Ishikawa (cell line): ENCODE data around the gene SORCS3.
A peak's percentile ranks its signal among the peaks of the same experiment; 100 is the strongest.

ENCODE experiments used
- CEBPB ChIP-seq: IDR thresholded peaks from 2 replicates; pipeline ENCODE4 v1.6.1; 2012
- CREB1 ChIP-seq: IDR thresholded peaks from 2 replicates; pipeline ENCODE4 v1.6.1; 2012; ENCODE audit warnings: low read depth
- EGR1 ChIP-seq: IDR thresholded peaks from 2 replicates; pipeline ENCODE4 v1.6.1; 2012
- EP300 ChIP-seq: IDR thresholded peaks from 2 replicates; pipeline ENCODE4 v1.6.1; 2012; ENCODE audit warnings: borderline replicate concordance
- FOXM1 ChIP-seq: IDR thresholded peaks from 2 replicates; pipeline ENCODE4 v1.6.1; 2012; ENCODE audit warnings: low read depth, borderline replicate concordance
- NFIC ChIP-seq: IDR thresholded peaks from 2 replicates; pipeline ENCODE4 v1.6.1; 2012
- RAD21 ChIP-seq: IDR thresholded peaks from 2 replicates; pipeline ENCODE4 v1.6.1; 2012; ENCODE audit warnings: low read depth
- TAF1 ChIP-seq: IDR thresholded peaks from 2 replicates; pipeline ENCODE4 v1.6.1; 2012; ENCODE audit warnings: low read depth, mild to moderate bottlenecking
- TCF12 ChIP-seq: IDR thresholded peaks from 2 replicates; pipeline ENCODE4 v1.6.1; 2012; ENCODE audit warnings: low read depth
- TEAD4 ChIP-seq: IDR thresholded peaks from 2 replicates; pipeline ENCODE4 v1.6.1; 2012
- USF1 ChIP-seq: IDR thresholded peaks from 2 replicates; pipeline ENCODE4 v1.6.1; 2012
- YY1 ChIP-seq: IDR thresholded peaks from 2 replicates; pipeline ENCODE4 v1.6.1; 2012; ENCODE audit warnings: low read depth
- ZBTB7A ChIP-seq: IDR thresholded peaks from 2 replicates; pipeline ENCODE4 v1.6.1; 2012; ENCODE audit warnings: low read depth
- TF ChIP-seq, protein P1 (sequence below): IDR thresholded peaks from 2 replicates; pipeline ENCODE4 v1.6.1; 2012
- TF ChIP-seq, protein P2 (sequence below): IDR thresholded peaks from 2 replicates; pipeline ENCODE4 v1.6.1; 2012; ENCODE audit warnings: low read depth, mild to moderate bottlenecking

The SORCS3 gene

GRCh38 chr10:104935656-104936055, 294.6 kb downstream of the SORCS3 start:
- TF ChIP-seq EP300 (no peak), FOXM1 (no peak), NFIC (no peak), RAD21 (no peak), EGR1 (no peak), USF1 (no peak), ZBTB7A (no peak), YY1 (no peak)
- TF ChIP-seq, protein P1, sequence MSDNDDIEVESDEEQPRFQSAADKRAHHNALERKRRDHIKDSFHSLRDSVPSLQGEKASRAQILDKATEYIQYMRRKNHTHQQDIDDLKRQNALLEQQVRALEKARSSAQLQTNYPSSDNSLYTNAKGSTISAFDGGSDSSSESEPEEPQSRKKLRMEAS = no peak

- TF ChIP-seq NFIC (0 out of 2 replicates have a peak, but pooled peaks have one; percentile 14), FOXM1 (no peak), TAF1 (no peak), EGR1 (no peak)
Measured at GRCh38 chr10:104937567-104937966, 296.5 kb downstream of the SORCS3 start.

DNA sequence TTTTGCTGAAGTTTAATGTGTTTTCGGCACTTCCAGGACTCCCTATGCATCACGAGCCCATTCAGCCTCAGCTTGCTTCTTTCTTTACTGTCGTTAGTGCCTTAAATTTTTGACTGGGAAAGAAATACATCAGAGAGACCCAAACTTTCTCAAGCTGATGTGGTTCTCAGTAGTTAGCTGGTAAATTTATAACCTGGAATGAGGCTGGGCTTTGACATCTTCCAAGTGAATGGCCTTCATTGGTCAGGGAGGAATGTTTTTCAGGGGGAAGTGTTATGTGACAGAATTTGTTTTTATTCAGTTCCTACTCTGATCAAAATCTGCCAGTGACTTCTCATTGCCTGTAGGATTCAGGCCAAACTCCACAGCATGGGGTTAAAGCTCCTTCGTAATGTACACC, 296.9 kb downstream of the SORCS3 start:
- no peak for TF ChIP-seq YY1
- TF ChIP-seq, protein P2, sequence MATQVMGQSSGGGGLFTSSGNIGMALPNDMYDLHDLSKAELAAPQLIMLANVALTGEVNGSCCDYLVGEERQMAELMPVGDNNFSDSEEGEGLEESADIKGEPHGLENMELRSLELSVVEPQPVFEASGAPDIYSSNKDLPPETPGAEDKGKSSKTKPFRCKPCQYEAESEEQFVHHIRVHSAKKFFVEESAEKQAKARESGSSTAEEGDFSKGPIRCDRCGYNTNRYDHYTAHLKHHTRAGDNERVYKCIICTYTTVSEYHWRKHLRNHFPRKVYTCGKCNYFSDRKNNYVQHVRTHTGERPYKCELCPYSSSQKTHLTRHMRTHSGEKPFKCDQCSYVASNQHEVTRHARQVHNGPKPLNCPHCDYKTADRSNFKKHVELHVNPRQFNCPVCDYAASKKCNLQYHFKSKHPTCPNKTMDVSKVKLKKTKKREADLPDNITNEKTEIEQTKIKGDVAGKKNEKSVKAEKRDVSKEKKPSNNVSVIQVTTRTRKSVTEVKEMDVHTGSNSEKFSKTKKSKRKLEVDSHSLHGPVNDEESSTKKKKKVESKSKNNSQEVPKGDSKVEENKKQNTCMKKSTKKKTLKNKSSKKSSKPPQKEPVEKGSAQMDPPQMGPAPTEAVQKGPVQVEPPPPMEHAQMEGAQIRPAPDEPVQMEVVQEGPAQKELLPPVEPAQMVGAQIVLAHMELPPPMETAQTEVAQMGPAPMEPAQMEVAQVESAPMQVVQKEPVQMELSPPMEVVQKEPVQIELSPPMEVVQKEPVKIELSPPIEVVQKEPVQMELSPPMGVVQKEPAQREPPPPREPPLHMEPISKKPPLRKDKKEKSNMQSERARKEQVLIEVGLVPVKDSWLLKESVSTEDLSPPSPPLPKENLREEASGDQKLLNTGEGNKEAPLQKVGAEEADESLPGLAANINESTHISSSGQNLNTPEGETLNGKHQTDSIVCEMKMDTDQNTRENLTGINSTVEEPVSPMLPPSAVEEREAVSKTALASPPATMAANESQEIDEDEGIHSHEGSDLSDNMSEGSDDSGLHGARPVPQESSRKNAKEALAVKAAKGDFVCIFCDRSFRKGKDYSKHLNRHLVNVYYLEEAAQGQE = no peak
- TF ChIP-seq RAD21 = no peak
- TF ChIP-seq TAF1 = no peak
- TF ChIP-seq, protein P1 = no peak
- no peak for TF ChIP-seq ZBTB7A
- TF ChIP-seq CEBPB = no peak
- no peak for TF ChIP-seq USF1
- TF ChIP-seq EP300 = no peak
- TF ChIP-seq EGR1 = no peak
- TF ChIP-seq NFIC = no peak

DNA sequence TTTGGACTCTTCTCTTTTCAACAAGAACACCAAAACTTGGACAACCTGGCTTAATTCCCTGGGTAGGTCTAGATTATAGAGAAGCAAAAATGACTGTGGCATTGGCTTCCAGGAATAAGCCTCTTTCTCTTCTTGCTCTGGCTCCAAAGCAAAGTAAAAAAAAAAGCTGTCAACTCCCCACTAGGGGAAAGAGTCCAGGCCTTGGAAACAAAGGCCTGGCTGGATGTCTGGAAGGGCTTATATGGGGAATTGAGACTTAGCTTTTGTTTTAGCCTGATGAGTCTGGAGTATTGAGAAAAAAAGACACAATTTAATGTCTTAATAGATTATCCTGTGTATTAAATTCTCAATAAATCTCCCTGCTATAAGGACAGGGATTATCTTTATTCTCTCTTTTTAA, 300.6 kb downstream of the SORCS3 start:
- TF ChIP-seq YY1 (no peak), TAF1 (no peak), ZBTB7A (no peak), TCF12 (no peak), NFIC (no peak), EP300 (no peak), USF1 (no peak), FOXM1 (no peak), EGR1 (no peak), TEAD4 (no peak), CEBPB (no peak), RAD21 (no peak), CREB1 (no peak)
- TF ChIP-seq, protein P1 = no peak
- TF ChIP-seq, protein P2 = no peak

DNA sequence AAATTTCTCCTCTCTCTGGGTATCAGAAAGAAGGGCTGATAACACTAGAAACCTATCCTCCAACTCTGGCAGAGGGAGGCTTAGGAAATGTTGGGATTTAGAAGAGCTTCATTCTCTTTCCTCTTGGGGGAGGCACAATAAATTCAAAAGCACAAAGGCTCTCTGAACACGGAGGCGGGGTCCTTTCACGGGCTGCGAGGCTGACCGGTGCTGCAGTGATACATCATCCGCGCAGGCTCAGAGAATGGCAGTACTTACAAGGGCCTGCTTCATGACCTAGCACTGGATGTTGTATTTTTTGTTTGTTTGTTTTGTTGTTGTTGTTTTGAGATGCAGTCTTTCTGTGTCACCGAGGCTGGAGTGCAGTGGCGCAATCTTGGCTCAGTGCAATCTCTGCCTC, 306.2 kb downstream of the SORCS3 start:
- no peak for TF ChIP-seq ZBTB7A

- no peak for TF ChIP-seq USF1
- no peak for TF ChIP-seq EP300
- no peak for TF ChIP-seq FOXM1
- TF ChIP-seq, protein P2 = no peak
- TF ChIP-seq EGR1 = no peak
- TF ChIP-seq TCF12 = no peak
- TF ChIP-seq YY1 = no peak
- no peak for TF ChIP-seq NFIC
- no peak for TF ChIP-seq TEAD4
- no peak for TF ChIP-seq ZBTB7A
- no peak for TF ChIP-seq CEBPB
- TF ChIP-seq TAF1 = no peak
- no peak for TF ChIP-seq RAD21
- no peak for TF ChIP-seq CREB1
- TF ChIP-seq, protein P1 = no peak
Measured at GRCh38 chr10:104957178-104957841, 316.2 kb downstream of the SORCS3 start.
